ENCODE data around the gene SARDH.

SARDH gene, protein sequence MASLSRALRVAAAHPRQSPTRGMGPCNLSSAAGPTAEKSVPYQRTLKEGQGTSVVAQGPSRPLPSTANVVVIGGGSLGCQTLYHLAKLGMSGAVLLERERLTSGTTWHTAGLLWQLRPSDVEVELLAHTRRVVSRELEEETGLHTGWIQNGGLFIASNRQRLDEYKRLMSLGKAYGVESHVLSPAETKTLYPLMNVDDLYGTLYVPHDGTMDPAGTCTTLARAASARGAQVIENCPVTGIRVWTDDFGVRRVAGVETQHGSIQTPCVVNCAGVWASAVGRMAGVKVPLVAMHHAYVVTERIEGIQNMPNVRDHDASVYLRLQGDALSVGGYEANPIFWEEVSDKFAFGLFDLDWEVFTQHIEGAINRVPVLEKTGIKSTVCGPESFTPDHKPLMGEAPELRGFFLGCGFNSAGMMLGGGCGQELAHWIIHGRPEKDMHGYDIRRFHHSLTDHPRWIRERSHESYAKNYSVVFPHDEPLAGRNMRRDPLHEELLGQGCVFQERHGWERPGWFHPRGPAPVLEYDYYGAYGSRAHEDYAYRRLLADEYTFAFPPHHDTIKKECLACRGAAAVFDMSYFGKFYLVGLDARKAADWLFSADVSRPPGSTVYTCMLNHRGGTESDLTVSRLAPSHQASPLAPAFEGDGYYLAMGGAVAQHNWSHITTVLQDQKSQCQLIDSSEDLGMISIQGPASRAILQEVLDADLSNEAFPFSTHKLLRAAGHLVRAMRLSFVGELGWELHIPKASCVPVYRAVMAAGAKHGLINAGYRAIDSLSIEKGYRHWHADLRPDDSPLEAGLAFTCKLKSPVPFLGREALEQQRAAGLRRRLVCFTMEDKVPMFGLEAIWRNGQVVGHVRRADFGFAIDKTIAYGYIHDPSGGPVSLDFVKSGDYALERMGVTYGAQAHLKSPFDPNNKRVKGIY

GRCh38 chr9:133737774-133738639 lies at the start of gene SARDH:
SARDH (minus strand) TSS chr9:133738352; CDS start chr9:133734173, 4,179 bp downstream.
- H3K9ac ChIP-seq (ENCODE audit: low read length), result no peak within 1 kb of the TSS
- no peaks in the 10 kb centered on the region for H3K9me3 ChIP-seq (ENCODE audit: control insufficient read depth, low read depth, low read length)
- H3K4me3 ChIP-seq (ENCODE audit: low read length), result peak within 1 kb of the TSS; percentile 18
- H3K36me3 ChIP-seq (ENCODE audit: control insufficient read depth, low read depth, low read length), result no peaks in the 10 kb centered on the region
- H3K4me1 ChIP-seq (ENCODE audit: control insufficient read depth, low read depth, low read length), result peaks cover 12% of the 10 kb centered on the region
- H3K27me3 ChIP-seq (ENCODE audit: control insufficient read depth, insufficient read depth, low read length), result no peaks in the 10 kb centered on the region
- no peak within 1 kb of the TSS for H3K27ac ChIP-seq (ENCODE audit: low read length)

DNA sequence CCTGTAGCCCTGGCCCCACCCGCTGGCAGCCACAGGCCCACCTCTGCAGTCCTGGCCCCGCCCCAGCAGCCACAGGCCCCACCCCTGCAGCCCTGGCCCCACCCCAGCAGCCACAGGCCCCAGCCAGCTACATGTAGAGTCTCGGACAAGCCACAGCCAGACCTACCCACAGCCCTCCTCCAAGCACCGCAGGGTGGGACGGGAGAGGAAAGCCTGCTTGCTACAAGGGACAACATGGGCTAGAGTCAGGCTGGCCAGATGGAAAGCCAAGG lies 49.5 kb upstream of the SARDH start:
- H3K27ac ChIP-seq (ENCODE audit: low read length), result no peak overlapping the region
- H3K9ac ChIP-seq (ENCODE audit: low read length), result no peak overlapping the region
- H3K27me3 ChIP-seq (ENCODE audit: control insufficient read depth, insufficient read depth, low read length), result no peaks in the 10 kb centered on the region
- H3K4me3 ChIP-seq (ENCODE audit: low read length), result no peak overlapping the region
- no peaks in the 10 kb centered on the region for H3K4me1 ChIP-seq (ENCODE audit: control insufficient read depth, low read depth, low read length)
- H3K36me3 ChIP-seq (ENCODE audit: control insufficient read depth, low read depth, low read length), result peaks cover 12% of the 10 kb centered on the region
- H3K9me3 ChIP-seq (ENCODE audit: control insufficient read depth, low read depth, low read length), result no peaks in the 10 kb centered on the region

DNA sequence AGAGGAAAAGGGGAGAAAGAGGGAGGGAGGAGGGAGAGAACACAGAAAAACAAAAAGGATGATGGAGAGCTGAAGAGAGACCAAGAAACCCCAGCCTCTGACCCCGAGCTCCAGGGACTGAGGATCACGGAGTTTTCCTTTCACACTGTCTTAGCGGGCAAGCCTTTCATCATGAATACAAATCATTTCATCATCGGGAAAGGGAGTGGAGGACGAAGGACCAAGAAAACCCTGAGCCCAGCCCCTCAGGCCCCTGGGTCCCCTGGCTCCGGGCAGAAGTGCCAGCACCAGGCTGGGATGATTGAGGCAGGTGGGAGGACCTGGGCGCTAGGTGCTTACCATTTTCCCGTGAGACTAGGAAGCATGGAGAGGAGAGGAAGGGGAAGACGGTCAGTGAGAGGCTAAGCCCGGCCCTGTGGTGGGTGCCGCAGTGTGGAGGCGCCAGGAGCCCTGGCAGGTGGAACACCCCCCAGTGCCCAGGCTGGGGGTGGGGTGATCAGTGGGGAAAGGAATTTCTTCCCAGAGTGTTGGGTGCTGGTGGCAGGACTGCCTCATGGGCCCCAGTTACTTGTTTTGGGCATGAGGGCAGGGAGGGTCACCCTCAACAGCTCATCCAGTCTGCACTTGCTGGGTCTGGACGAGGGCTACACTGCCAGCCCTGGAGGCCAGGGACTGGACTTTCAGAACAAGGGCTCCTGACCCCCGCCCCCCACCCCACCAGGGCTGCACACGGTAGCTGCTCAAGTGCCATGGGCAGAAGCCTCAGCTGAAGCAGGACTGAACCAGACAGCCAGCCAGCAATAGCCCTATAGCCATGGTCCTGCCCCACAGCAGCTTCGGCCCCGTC lies 49.0 kb upstream of the SARDH start:
- no peaks in the 10 kb centered on the region for H3K4me1 ChIP-seq (ENCODE audit: control insufficient read depth, low read depth, low read length)
- H3K27ac ChIP-seq (ENCODE audit: low read length), result no peak overlapping the region
- peaks cover 12% of the 10 kb centered on the region for H3K36me3 ChIP-seq (ENCODE audit: control insufficient read depth, low read depth, low read length)

GRCh38 chr9:133786371-133786753 lies 48.2 kb upstream of the SARDH start:
- no peak overlapping the region for H3K27ac ChIP-seq (ENCODE audit: low read length)
- H3K9ac ChIP-seq (ENCODE audit: low read length), result no peak overlapping the region
- no peaks in the 10 kb centered on the region for H3K4me1 ChIP-seq (ENCODE audit: control insufficient read depth, low read depth, low read length)
- H3K9me3 ChIP-seq (ENCODE audit: control insufficient read depth, low read depth, low read length), result no peaks in the 10 kb centered on the region
- H3K27me3 ChIP-seq (ENCODE audit: control insufficient read depth, insufficient read depth, low read length), result no peaks in the 10 kb centered on the region
- H3K36me3 ChIP-seq (ENCODE audit: control insufficient read depth, low read depth, low read length), result peaks cover 12% of the 10 kb centered on the region
- no peak overlapping the region for H3K4me3 ChIP-seq (ENCODE audit: low read length)

More for the DNA sequence above, 49.0 kb upstream of the SARDH start:
- no peak overlapping the region for H3K9ac ChIP-seq (ENCODE audit: low read length)
- H3K9me3 ChIP-seq (ENCODE audit: control insufficient read depth, low read depth, low read length), result no peaks in the 10 kb centered on the region
- H3K27me3 ChIP-seq (ENCODE audit: control insufficient read depth, insufficient read depth, low read length), result no peaks in the 10 kb centered on the region
- H3K4me3 ChIP-seq (ENCODE audit: low read length), result no peak overlapping the region

DNA sequence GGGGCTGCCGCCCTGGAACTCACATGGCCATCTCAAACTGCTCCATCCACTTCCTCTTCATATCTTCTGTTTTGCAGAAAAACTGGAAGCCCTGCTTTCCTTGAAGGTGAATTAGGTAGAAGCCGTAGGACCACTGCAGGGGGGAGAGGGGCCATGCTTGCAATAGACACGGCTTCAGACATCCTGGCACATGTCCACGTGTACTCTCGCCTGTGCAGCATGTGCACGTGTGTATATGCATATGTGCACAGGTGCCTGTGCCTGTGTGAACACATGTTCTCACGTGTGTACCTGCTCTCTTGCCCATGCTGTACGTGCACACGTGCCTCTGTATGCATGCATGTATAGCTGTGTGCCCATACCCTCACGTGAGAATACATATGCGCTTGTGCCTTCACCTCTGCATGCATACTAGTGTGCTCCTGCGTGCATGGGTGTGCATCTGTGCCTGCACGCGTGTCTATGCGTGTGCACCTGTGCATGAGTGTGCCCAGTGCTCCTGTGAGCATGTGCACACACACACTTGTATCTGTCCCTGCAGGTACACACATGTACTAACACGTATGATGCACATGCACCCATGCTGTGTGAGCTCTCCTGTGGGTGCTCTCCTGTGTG lies 47.7 kb upstream of the SARDH start:
- H3K9ac ChIP-seq (ENCODE audit: low read length), result no peak overlapping the region
- H3K36me3 ChIP-seq (ENCODE audit: control insufficient read depth, low read depth, low read length), result peaks cover 10% of the 10 kb centered on the region

GRCh38 chr9:133784731-133785561 lies 46.8 kb upstream of the SARDH start:
- Histone ChIP-seq H3K36me3 (ENCODE audit: control insufficient read depth, low read depth, low read length) (peaks cover 6% of the 10 kb centered on the region), H3K27ac (ENCODE audit: low read length) (no peak overlapping the region), H3K27me3 (ENCODE audit: control insufficient read depth, insufficient read depth, low read length) (no peaks in the 10 kb centered on the region), H3K9ac (ENCODE audit: low read length) (no peak overlapping the region), H3K9me3 (ENCODE audit: control insufficient read depth, low read depth, low read length) (no peaks in the 10 kb centered on the region), H3K4me1 (ENCODE audit: control insufficient read depth, low read depth, low read length) (no peaks in the 10 kb centered on the region), H3K4me3 (ENCODE audit: low read length) (no peak overlapping the region)

More for the DNA sequence above, 47.7 kb upstream of the SARDH start:
- Histone ChIP-seq H3K4me3 (ENCODE audit: low read length) (no peak overlapping the region), H3K27ac (ENCODE audit: low read length) (no peak overlapping the region), H3K27me3 (ENCODE audit: control insufficient read depth, insufficient read depth, low read length) (no peaks in the 10 kb centered on the region), H3K9me3 (ENCODE audit: control insufficient read depth, low read depth, low read length) (no peaks in the 10 kb centered on the region), H3K4me1 (ENCODE audit: control insufficient read depth, low read depth, low read length) (no peaks in the 10 kb centered on the region)

DNA sequence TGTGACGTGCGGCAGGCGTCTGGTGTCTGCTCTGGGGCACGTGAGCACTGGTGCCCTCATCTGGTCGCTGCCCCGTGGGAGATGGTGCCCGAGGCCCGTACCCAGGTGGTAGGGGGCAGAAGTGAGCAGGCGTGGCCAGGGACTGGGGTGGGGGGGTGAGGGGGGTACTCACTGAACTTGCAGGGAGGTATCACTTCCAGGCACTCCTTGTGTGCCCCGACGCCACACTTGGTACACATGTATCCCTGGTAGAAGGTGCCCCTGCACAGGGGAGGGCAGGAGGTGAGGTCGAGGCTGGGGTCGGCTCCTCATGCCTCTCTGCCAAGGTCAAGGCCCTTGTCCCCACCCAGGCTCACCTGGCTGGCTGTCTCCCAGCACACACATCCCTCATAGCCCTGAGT lies 45.2 kb upstream of the SARDH start:
- H3K4me3 ChIP-seq (ENCODE audit: low read length), result no peak overlapping the region
- H3K27ac ChIP-seq (ENCODE audit: low read length), result no peak overlapping the region
- peaks cover 9% of the 10 kb centered on the region for H3K36me3 ChIP-seq (ENCODE audit: control insufficient read depth, low read depth, low read length)
- H3K9ac ChIP-seq (ENCODE audit: low read length), result no peak overlapping the region
- no peaks in the 10 kb centered on the region for H3K4me1 ChIP-seq (ENCODE audit: control insufficient read depth, low read depth, low read length)
- no peaks in the 10 kb centered on the region for H3K9me3 ChIP-seq (ENCODE audit: control insufficient read depth, low read depth, low read length)
- no peaks in the 10 kb centered on the region for H3K27me3 ChIP-seq (ENCODE audit: control insufficient read depth, insufficient read depth, low read length)

- Histone ChIP-seq H3K4me1 (ENCODE audit: control insufficient read depth, low read depth, low read length) (no peaks in the 10 kb centered on the region), H3K27me3 (ENCODE audit: control insufficient read depth, insufficient read depth, low read length) (no peaks in the 10 kb centered on the region), H3K4me3 (ENCODE audit: low read length) (no peak overlapping the region), H3K9ac (ENCODE audit: low read length) (no peak overlapping the region), H3K9me3 (ENCODE audit: control insufficient read depth, low read depth, low read length) (no peaks in the 10 kb centered on the region), H3K36me3 (ENCODE audit: control insufficient read depth, low read depth, low read length) (peaks cover 9% of the 10 kb centered on the region), H3K27ac (ENCODE audit: low read length) (no peak overlapping the region)
Measured at GRCh38 chr9:133782157-133783130, 44.3 kb upstream of the SARDH start.

DNA sequence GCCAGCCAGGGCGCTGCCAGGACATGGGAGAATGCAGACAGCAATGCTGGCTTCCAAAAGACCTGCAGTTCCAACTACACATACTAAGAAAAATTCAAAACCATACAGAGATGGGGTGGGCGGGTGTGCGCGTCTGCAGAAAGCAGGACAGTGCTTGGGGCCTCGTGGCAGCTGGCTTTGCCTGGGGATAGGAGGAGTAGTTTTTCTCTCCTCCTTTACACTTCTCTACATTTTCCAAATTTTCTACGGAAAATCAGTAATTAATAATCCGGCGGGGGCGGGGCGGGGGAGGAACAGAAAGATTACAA lies 43.6 kb upstream of the SARDH start:
- no peaks in the 10 kb centered on the region for H3K4me1 ChIP-seq (ENCODE audit: control insufficient read depth, low read depth, low read length)
- no peak overlapping the region for H3K9ac ChIP-seq (ENCODE audit: low read length)
- no peaks in the 10 kb centered on the region for H3K27me3 ChIP-seq (ENCODE audit: control insufficient read depth, insufficient read depth, low read length)
- H3K36me3 ChIP-seq (ENCODE audit: control insufficient read depth, low read depth, low read length), result peaks cover 9% of the 10 kb centered on the region
- no peak overlapping the region for H3K4me3 ChIP-seq (ENCODE audit: low read length)
- H3K27ac ChIP-seq (ENCODE audit: low read length), result no peak overlapping the region
- H3K9me3 ChIP-seq (ENCODE audit: control insufficient read depth, low read depth, low read length), result no peaks in the 10 kb centered on the region
